Right lobe of liver (tissue), 4 donors: ENCODE measurements around the gene CDH23.

Experiments
- CTCF ChIP-seq, 4 donors: fragments of 200-600 bp in 3 of 4; fragments of 450-650 bp in 1 of 4; IDR thresholded peaks; one replicate each; pipeline versions ENCODE4 v1.5.1 to v1.8.0; 2016 to 2022; ENCODE audit warnings: antibody characterized with exemption in 4 of 4, mild to moderate bottlenecking in 2 of 4
- POLR2A ChIP-seq: fragments of 450-650 bp; IDR thresholded peaks from one replicate; pipeline ENCODE4 v1.6.1; 2017; ENCODE audit warnings: antibody characterized with exemption, mild to moderate bottlenecking
- donor health status: DM: no; HTN: no; CAD: no.
- donor health status: DM: no; HTN: no; CAD: no.
- donor health status: DM: no; HTN: yes; CAD: no.

- no peak for TF ChIP-seq POLR2A
- TF ChIP-seq CTCF (IDR thresholded peaks at IDR 0.05): no peak
Measured at GRCh38 chr10:71474702-71475242, 78.1 kb downstream of the CDH23 start.
